ENCODE data around the gene INPP5A.
"Not testable (repeated sequence)": the region's sequence is repeated elsewhere in the genome, so short reads cannot be mapped to it uniquely, and the experiment has no call there.

Gene INPP5A

GRCh38 chr10:132677473-132678227 lies 140.1 kb downstream of the INPP5A start:
- TF ChIP-seq GATA1 (IDR thresholded peaks at IDR 0.05; ENCODE audit: low read depth, low read length), result no peak
- no peak for DNase-seq

GRCh38 chr10:132678436-132679216 lies 141.0 kb downstream of the INPP5A start:
- DNase-seq, result no peak
- no peak for TF ChIP-seq GATA1 (IDR thresholded peaks at IDR 0.05; ENCODE audit: low read depth, low read length)
- TF ChIP-seq POLR2A (IDR thresholded peaks at IDR 0.05; ENCODE audit: low read length), result no peak

GRCh38 chr10:132679217-132679595 lies 141.6 kb downstream of the INPP5A start:
- TF ChIP-seq POLR2A (IDR thresholded peaks at IDR 0.05; ENCODE audit: low read length) (no peak), GATA1 (IDR thresholded peaks at IDR 0.05; ENCODE audit: low read depth, low read length) (no peak)
- DNase-seq, result no peak

- DNase-seq, result no peak
- no peak for TF ChIP-seq GATA1 (IDR thresholded peaks at IDR 0.05; ENCODE audit: low read depth, low read length)
- TF ChIP-seq POLR2A (IDR thresholded peaks at IDR 0.05; ENCODE audit: low read length), result no peak
Measured at GRCh38 chr10:132679640-132680039, 142.1 kb downstream of the INPP5A start.

- DNase-seq, result not testable (repeated sequence)
Measured at GRCh38 chr10:132680741-132681140, 143.2 kb downstream of the INPP5A start.

GRCh38 chr10:132681858-132682755 lies 144.5 kb downstream of the INPP5A start:
- TF ChIP-seq GATA1 (IDR thresholded peaks at IDR 0.05; ENCODE audit: low read depth, low read length), result no peak
- TF ChIP-seq POLR2A (IDR thresholded peaks at IDR 0.05; ENCODE audit: low read length), result no peak
- DNase-seq, result no peak

- TF ChIP-seq POLR2A (IDR thresholded peaks at IDR 0.05; ENCODE audit: low read length), result no peak
- TF ChIP-seq GATA1 (IDR thresholded peaks at IDR 0.05; ENCODE audit: low read depth, low read length), result no peak
- DNase-seq, result peak; percentile 39 to 76
Measured at GRCh38 chr10:132684164-132684891, 146.7 kb downstream of the INPP5A start.

GRCh38 chr10:132685101-132685891 lies 147.7 kb downstream of the INPP5A start:
- DNase-seq, result peak; percentile 81 to 89
- TF ChIP-seq POLR2A (IDR thresholded peaks at IDR 0.05; ENCODE audit: low read length), result no peak
- TF ChIP-seq GATA1 (IDR thresholded peaks at IDR 0.05; ENCODE audit: low read depth, low read length), result no peak

- TF ChIP-seq POLR2A (IDR thresholded peaks at IDR 0.05; ENCODE audit: low read length), result no peak
- no peak for TF ChIP-seq GATA1 (IDR thresholded peaks at IDR 0.05; ENCODE audit: low read depth, low read length)
- no peak for DNase-seq
Measured at GRCh38 chr10:132685921-132686680, 148.5 kb downstream of the INPP5A start.

- TF ChIP-seq GATA1 (IDR thresholded peaks at IDR 0.05; ENCODE audit: low read depth, low read length) (no peak), POLR2A (IDR thresholded peaks at IDR 0.05; ENCODE audit: low read length) (no peak)
- no peak for DNase-seq
Measured at GRCh38 chr10:132687181-132687892, 149.8 kb downstream of the INPP5A start.

GRCh38 chr10:132687893-132688579 lies 150.4 kb downstream of the INPP5A start:
- DNase-seq, result no peak
- TF ChIP-seq POLR2A (IDR thresholded peaks at IDR 0.05; ENCODE audit: low read length) (no peak), GATA1 (IDR thresholded peaks at IDR 0.05; ENCODE audit: low read depth, low read length) (no peak)

Measured in erythroblast (primary cell).